Lung (tissue), 12 donors: ENCODE measurements around the gene GRK3. TPM values are rescaled to one million over a fixed set of nuclear protein-coding genes. Genes with fewer than 3 reads are reported as not detected.
"Not testable (repeated sequence)": the region's sequence is repeated elsewhere in the genome, so short reads cannot be mapped to it uniquely, and the experiment has no call there.

Source experiments
- ATAC-seq: fragments of 200-7000 bp; cut with Tn5 transposase; one replicate; pipeline ENCODE4 v1.9.1; 2020; ENCODE audit warnings: moderate number of reproducible peaks; ENCODE audit not compliant: insufficient read depth, low FRiP score
- DNase-seq, 3 donors: peaks; one replicate each; pipeline ENCODE4 v3.0.0-alpha.2; 2013 to 2017
- H3K27ac ChIP-seq, 2 donors: one replicate each; pipeline ENCODE4 v1.5.1; 2013; ENCODE audit warnings: mild to moderate bottlenecking in 2 of 2, moderate library complexity in 2 of 2, control low read depth in 1 of 2, inconsistent platforms in 1 of 2, low read depth in 1 of 2, low read length in 1 of 2
- H3K27me3 ChIP-seq, 3 donors: one replicate each; pipeline ENCODE4 v1.5.1; 2013; ENCODE audit warnings: low read length in 2 of 3; ENCODE audit not compliant: control insufficient read depth in 3 of 3, insufficient read depth in 3 of 3
- H3K36me3 ChIP-seq, 4 donors: one replicate each; pipeline ENCODE4 v1.5.1; 2013; ENCODE audit warnings: low read length in 4 of 4, mild to moderate bottlenecking in 1 of 4, moderate library complexity in 1 of 4; ENCODE audit not compliant: control insufficient read depth in 4 of 4, insufficient read depth in 4 of 4
- H3K4me1 ChIP-seq, 5 donors: one replicate each; pipeline ENCODE4 v1.5.1; 2013; ENCODE audit warnings: low read length in 5 of 5, mild to moderate bottlenecking in 2 of 5, moderate library complexity in 1 of 5; ENCODE audit not compliant: control insufficient read depth in 5 of 5, insufficient read depth in 5 of 5
- H3K4me3 ChIP-seq: one replicate; pipeline ENCODE4 v1.5.1; 2013; ENCODE audit warnings: mild to moderate bottlenecking, control low read depth, moderate library complexity
- H3K9ac ChIP-seq, 2 donors: one replicate each; pipeline ENCODE4 v1.5.1; 2013; ENCODE audit warnings: low read length in 2 of 2, control low read depth in 1 of 2; ENCODE audit not compliant: insufficient read depth in 1 of 2
- H3K9me3 ChIP-seq, 4 donors: one replicate each; pipeline ENCODE4 v1.5.1; 2013; ENCODE audit warnings: low read length in 3 of 4, mild to moderate bottlenecking in 1 of 4, moderate library complexity in 1 of 4; ENCODE audit not compliant: control insufficient read depth in 4 of 4, insufficient read depth in 3 of 4
- WGBS, 2 donors: extraction: QIAGEN DNeasy Blood & Tissue Kit; methylation state at CpG; one replicate each; pipeline ENCODE4 v1.1.7; 2013; 5-methylcytosine and 5-hydroxymethylcytosine counted together
- polyA plus RNA-seq, 2 donors: library from polyadenylated mRNA; stranded (reverse); fragments of 200-250 nt; gene quantifications; one replicate each; pipeline ENCODE4 v1.2.1, GENCODE V29; 2013
- total RNA-seq, 2 donors: library from RNA; depleted of rRNA in 1 of 2; stranded (reverse); fragments of >200 nt in 1 of 2; gene quantifications; one replicate each; pipeline ENCODE4 v1.2.1, GENCODE V29; 2014 to 2021
- TF ChIP-seq, protein P1 (sequence below): IDR thresholded peaks from 2 replicates; pipeline ENCODE4 v1.5.1; 2012; ENCODE audit warnings: mild to moderate bottlenecking; ENCODE audit errors: control extremely low read depth, extremely low read depth
- donor health status: control.
- donor health status: control.
- donor health status: Bipolar disorder and iron deficiency.
- donor health status: healthy.
- donor health status: DM: yes; HTN: yes; CAD: no.

Gene GRK3
- total and polyA plus RNA-seq, 4 donors = 5.0 to 27.3 (median 18.0) TPM

DNA sequence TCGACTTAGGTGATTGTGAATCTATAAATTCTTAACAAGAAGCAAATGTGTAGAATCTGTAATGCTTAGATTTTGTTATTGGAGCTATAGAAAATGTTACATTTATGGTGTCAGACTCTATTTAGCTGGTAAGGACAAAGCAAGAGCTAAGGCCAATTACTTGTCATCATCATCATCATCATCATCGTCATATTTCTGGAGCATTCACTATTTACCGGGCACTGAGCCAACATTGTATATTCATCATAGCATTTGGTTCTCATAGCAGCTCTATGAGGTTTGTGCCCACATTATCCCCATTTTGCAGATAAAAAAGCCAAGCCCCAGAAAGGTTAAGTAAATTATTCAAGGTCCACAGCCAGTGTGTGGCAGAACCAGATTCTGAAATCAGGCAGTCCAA, 36.4 kb upstream of the GRK3 start:
- not testable (repeated sequence) for H3K4me1 ChIP-seq, H3K36me3 ChIP-seq, H3K27me3 ChIP-seq, ATAC-seq, H3K9me3 ChIP-seq, H3K9ac ChIP-seq, H3K27ac ChIP-seq, H3K4me3 ChIP-seq
- WGBS, 2 donors = 82 to 92% methylated on average over 3 of the region's 3 CpGs
- DNase-seq = peak in 2 of 3 donors; percentile 37 to 39

DNA sequence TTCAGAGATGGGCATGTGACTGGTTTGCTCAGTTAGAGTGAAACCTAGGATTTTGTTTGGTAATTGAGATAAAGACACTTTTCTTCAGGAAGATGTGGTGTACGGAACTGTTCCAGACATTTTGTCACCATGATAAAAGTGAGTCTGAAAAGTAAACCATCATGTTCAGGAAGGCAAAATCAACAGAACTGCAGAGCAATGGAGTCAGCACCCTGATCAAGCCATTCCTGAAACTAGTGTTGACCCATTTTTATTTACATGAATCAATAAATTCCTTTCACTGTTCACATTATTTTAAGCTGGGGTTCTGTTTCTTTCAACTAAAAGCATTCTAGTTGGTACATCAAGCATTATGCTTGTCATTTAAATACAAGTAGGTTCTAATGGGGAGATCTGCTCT, 35.4 kb upstream of the GRK3 start:
- not testable (repeated sequence) for H3K9me3 ChIP-seq, H3K9ac ChIP-seq, H3K4me3 ChIP-seq, DNase-seq, ATAC-seq, H3K27ac ChIP-seq, H3K27me3 ChIP-seq, H3K36me3 ChIP-seq, H3K4me1 ChIP-seq
- WGBS, 2 donors = 81 to 91% methylated on average over 1 of the region's 1 CpG

DNA sequence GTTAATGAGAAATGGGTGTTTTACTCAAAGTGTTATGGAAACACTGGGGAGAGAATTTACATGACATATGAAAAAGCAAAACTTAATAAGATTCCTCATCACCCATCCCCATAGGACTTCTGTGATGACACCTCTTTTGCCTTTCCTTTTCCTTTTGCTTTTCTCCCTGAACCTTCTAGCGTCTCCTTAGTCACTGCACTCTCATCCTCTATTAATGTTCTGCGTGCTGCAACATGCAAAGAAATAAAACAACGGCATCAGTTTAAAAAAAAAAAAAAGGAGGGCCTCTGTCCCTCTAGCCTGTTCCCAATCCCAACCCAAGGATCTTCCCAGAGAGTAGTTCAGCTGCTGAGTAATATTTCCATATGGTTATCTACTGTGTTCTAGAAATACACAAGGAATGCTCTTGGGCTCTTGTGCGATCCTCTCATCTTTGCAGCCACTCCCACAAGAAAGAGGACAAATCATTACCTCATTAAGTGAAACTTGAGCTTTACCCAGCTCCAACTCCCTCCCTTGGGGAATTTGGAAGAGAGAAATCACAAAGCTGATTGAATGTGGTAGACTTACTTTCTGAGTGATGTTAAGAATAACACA, 34.8 kb upstream of the GRK3 start:
- WGBS, 2 donors = 93 to 96% methylated on average over 4 of the region's 4 CpGs
- ATAC-seq, DNase-seq: not testable (repeated sequence)

DNA sequence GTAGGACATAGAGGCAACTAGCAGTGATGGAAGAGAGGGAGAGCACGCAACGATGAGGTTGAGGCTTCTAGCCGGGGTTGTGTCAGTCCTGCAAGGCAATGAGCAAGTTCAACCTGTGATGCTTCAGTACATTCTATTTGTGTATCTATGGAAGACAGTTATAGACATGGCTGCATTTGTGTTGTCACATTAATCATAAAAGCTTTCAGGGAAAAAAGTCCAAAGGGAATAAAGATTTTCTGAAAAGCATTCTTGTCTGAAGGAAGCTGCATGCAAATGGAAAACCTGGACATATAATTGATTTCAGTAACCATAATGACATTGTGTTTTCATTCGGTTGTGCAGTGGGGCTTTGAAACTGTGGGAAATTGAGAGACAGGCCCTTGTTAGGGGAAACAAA, 32.8 kb upstream of the GRK3 start:
- DNase-seq, ATAC-seq, H3K36me3 ChIP-seq, H3K27ac ChIP-seq, H3K4me1 ChIP-seq, H3K9me3 ChIP-seq, H3K27me3 ChIP-seq, H3K4me3 ChIP-seq, H3K9ac ChIP-seq: not testable (repeated sequence)
- WGBS, 2 donors = 81 to 98% methylated on average over 3 to 4 of the region's 4 CpGs

More for the DNA sequence above, 34.8 kb upstream of the GRK3 start:
- not testable (repeated sequence) for H3K4me1 ChIP-seq, H3K36me3 ChIP-seq, H3K27ac ChIP-seq, H3K9me3 ChIP-seq, H3K27me3 ChIP-seq, H3K9ac ChIP-seq, H3K4me3 ChIP-seq

DNA sequence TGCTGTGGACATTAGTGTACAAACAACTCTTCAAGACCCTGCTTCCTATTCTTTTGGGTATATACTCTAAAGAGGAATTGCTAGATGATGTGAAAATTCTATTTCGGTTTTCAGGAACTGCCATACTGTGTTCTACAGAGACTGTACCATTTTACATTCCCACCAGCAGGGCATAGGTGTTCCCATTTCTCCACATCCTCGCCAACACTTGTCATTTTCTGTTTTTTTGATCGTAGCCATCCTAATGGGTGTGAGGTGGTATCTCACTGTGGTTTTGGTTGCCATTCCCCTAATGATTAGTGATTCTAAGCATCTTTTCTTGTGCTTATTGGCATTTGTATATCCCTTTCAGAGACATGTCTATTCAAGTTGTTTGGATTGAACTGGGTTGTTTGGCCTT, 29.8 kb upstream of the GRK3 start:
- H3K27me3 ChIP-seq = no peaks in the 10 kb centered on the region
- TF ChIP-seq, protein P1, sequence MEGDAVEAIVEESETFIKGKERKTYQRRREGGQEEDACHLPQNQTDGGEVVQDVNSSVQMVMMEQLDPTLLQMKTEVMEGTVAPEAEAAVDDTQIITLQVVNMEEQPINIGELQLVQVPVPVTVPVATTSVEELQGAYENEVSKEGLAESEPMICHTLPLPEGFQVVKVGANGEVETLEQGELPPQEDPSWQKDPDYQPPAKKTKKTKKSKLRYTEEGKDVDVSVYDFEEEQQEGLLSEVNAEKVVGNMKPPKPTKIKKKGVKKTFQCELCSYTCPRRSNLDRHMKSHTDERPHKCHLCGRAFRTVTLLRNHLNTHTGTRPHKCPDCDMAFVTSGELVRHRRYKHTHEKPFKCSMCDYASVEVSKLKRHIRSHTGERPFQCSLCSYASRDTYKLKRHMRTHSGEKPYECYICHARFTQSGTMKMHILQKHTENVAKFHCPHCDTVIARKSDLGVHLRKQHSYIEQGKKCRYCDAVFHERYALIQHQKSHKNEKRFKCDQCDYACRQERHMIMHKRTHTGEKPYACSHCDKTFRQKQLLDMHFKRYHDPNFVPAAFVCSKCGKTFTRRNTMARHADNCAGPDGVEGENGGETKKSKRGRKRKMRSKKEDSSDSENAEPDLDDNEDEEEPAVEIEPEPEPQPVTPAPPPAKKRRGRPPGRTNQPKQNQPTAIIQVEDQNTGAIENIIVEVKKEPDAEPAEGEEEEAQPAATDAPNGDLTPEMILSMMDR = no peak
- no peak overlapping the region for H3K27ac ChIP-seq
- no peak for ATAC-seq
- DNase-seq = no peak
- no peaks in the 10 kb centered on the region for H3K36me3 ChIP-seq
- H3K4me1 ChIP-seq = peaks cover 0 to 9% (median 3%) of the 10 kb centered on the region in 5 donors
- no peaks in the 10 kb centered on the region for H3K9me3 ChIP-seq
- no peak overlapping the region for H3K4me3 ChIP-seq
- 92 to 98% methylated on average over 3 of the region's 3 CpGs for WGBS, 2 donors
- H3K9ac ChIP-seq = no peak overlapping the region
